Measurements from ENCODE around the gene HIVEP3. TPM values are rescaled to one million over a fixed set of nuclear protein-coding genes. Genes with fewer than 3 reads are reported as not detected.

Gene HIVEP3
- total RNA-seq, 3 donors from 2014 or later, result 4.9 to 6.5 (median 6.1) TPM

DNA sequence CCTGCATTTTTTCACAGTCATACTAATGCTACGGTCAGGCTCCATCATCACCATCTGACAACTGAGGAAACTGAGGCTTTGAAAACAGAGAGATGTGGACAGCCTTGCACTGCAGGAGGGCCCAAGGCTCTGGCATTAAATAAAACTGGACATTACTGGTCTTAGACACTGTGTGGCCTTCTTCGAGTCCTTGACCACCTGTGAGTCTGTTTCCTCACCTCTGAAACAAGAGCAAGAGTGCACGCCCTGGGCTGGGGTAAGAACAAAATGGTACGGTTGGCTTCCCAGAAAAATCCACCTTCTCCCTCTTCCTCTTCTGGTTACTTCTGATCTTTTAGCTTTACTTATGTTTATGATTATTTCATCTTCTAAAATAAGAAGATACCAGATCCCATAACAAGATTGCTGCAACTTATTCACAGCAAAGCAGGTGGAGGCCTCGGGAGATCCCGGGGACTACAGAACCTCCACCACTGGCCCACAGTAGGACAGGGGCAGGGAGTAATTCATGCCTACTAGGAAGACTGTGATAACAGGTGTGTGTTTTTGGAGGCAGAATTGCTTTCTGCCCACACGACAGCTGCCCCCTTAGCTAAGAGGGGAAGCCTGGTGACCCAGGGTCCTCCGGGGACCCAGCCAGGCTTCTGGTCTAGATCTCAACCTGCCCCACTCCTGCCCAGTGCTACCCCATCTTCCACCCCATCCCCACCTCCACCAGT is 277.8 kb downstream of the HIVEP3 start:
- Histone ChIP-seq H3K36me3 (ENCODE audit: low read depth) (no peaks in the 10 kb centered on the region), H3K9me3 (no peaks in the 10 kb centered on the region), H3K4me1 (ENCODE audit: low read depth) (no peaks in the 10 kb centered on the region), H3K4me3 (no peak overlapping the region)
- DNase-seq (no peak), ATAC-seq (no peak)
- intact Hi-C loops (cut with DNase I, micrococcal nuclease), result no loop called here
- TF ChIP-seq, protein P1, sequence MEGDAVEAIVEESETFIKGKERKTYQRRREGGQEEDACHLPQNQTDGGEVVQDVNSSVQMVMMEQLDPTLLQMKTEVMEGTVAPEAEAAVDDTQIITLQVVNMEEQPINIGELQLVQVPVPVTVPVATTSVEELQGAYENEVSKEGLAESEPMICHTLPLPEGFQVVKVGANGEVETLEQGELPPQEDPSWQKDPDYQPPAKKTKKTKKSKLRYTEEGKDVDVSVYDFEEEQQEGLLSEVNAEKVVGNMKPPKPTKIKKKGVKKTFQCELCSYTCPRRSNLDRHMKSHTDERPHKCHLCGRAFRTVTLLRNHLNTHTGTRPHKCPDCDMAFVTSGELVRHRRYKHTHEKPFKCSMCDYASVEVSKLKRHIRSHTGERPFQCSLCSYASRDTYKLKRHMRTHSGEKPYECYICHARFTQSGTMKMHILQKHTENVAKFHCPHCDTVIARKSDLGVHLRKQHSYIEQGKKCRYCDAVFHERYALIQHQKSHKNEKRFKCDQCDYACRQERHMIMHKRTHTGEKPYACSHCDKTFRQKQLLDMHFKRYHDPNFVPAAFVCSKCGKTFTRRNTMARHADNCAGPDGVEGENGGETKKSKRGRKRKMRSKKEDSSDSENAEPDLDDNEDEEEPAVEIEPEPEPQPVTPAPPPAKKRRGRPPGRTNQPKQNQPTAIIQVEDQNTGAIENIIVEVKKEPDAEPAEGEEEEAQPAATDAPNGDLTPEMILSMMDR (IDR thresholded peaks at IDR 0.05), result no peak

DNA sequence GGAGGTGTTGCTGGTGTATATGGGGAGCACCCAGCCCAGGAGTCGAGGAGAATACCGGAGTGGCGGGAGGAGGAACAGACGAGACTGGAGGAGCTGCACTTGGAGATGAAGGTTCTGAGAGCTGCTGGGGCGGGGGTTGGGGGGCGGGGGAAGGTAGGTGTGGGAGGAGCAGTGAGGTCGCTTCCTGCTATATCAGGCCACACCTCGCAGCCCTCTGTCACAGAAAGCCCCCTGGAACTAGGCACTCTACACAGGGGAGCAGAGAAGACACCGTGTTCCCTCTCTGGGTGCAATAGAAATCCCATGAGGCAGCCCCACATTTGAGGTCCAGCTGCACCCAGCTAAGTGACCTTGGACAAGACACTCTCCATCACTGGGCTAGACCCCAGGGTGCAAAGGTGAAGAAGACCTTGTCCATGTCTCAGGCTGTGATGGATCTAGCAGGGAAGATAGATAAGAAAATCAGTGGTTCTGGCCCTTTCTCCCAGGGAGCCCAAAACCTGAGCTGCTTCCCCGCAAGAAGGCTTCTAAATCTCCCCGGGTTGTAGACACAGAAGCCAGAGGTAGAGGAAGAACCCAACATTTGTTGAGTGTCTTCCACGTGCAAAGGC is 278.5 kb downstream of the HIVEP3 start:
- DNase-seq (no peak), ATAC-seq (no peak)
- TF ChIP-seq, protein P1 (IDR thresholded peaks at IDR 0.05), result no peak
- no peaks in the 10 kb centered on the region for H3K4me1 ChIP-seq (ENCODE audit: low read depth)
- no peaks in the 10 kb centered on the region for H3K36me3 ChIP-seq (ENCODE audit: low read depth)
- H3K9me3 ChIP-seq, result no peaks in the 10 kb centered on the region
- H3K4me3 ChIP-seq, result no peak overlapping the region
- intact Hi-C loops (cut with DNase I, micrococcal nuclease), result no loop called here

DNA sequence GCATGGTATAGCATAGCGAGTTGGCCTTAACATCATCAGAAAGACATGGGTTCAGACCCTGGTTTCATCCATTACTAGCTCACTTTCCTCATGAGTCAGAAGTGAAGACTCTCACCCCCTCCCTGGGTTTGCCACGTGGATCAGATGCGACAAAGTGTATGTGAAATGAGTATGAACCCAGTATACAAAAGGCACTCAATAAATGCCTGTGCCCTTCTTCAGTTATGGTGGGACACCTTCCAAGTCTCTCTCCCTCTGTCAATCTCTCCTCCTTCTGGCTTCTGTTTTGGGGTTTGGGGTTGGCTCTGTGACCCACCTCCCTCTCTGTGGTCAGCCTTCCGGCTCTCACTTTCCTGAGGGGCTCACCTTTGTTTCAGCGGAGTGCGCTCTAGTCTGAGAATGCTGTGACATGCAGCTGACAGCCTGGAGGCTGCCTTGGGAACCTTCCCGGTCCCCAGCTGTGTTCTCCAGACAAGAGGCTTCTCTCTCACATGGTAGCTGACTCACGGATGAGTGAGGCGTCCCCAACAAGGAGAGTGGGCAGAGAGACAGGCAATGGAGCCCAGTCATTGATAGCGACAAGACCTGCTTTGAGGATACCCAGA is 279.3 kb downstream of the HIVEP3 start:
- ATAC-seq (peak; percentile 36), DNase-seq (peak in 1 of 3 donors; percentile 17)
- TF ChIP-seq, protein P1 (IDR thresholded peaks at IDR 0.05), result no peak
- no peaks in the 10 kb centered on the region for H3K4me1 ChIP-seq (ENCODE audit: low read depth)
- H3K4me3 ChIP-seq, result no peak overlapping the region
- intact Hi-C loops (cut with DNase I, micrococcal nuclease), result no loop called here
- H3K36me3 ChIP-seq (ENCODE audit: low read depth), result no peaks in the 10 kb centered on the region
- H3K9me3 ChIP-seq, result no peaks in the 10 kb centered on the region

DNA sequence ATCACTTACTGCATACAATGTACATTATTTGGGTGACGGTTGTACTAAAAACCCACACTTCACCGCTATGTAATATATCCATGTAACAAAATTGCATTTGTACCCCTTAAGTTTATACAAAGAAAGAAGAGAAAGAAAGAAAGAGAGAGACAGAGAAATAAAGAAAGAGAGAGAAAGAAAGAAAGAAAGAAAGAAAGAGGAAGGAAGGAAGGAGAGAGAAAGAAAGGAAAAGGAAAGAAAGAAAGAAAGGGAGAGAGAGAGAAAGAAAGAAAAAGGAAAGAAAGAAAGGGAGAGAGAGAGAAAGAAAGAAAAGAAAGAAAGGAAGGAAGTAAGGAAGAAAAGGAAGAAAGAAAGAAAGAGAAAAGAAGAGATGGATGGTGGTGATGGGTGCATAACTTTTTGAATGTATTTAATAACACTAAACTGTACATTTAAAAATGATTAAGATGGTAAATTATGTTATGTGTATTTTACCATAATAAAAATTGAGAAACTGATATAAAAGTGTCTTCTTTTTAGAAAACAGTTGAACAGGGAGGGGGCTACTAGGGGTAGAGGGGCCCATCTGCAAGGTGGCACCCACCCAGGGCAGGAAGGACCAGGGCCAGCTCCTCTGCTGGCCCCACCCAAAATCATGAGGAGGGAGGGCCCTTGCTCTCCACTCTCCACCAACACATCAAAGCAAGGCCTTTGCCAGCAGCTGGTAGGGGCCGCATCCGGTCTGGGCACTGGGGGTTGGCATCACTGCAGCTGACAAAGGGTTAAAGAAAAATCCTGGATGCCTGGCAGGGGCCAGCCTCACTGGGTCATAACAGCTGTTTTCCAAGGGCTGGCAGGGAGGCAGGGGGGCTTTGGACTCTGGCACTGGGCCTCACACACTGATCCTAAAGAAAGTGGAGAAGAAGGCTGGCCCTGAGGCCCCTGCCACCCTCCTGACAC is 280.4 kb downstream of the HIVEP3 start:
- DNase-seq (no peak), ATAC-seq (no peak)
- no peaks in the 10 kb centered on the region for H3K9me3 ChIP-seq
- no peaks in the 10 kb centered on the region for H3K4me1 ChIP-seq (ENCODE audit: low read depth)
- intact Hi-C loops (cut with DNase I, micrococcal nuclease), result no loop called here
- H3K36me3 ChIP-seq (ENCODE audit: low read depth), result no peaks in the 10 kb centered on the region
- TF ChIP-seq, protein P1 (IDR thresholded peaks at IDR 0.05), result no peak
- no peak overlapping the region for H3K4me3 ChIP-seq

DNA sequence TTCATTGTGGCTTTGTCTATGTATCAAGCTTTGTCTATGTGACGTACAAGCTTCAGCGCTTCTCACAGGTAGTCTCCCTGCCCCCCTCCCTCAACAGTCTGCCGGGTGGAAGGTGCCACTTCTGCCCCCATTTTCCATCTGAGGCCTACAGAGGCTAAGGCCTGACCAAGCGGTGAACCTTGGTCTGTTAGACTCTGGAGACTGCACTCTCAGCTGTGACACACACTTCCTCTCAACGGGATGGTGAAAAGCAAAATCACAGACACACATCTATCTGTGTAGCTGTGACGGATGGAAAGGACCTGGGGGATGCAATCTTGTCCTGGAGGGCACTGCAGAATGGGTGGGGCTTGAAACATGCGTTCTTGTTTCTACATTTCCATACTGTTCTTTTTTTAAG is 281.4 kb downstream of the HIVEP3 start:
- no peak for ATAC-seq
- no peaks in the 10 kb centered on the region for H3K9me3 ChIP-seq
- TF ChIP-seq, protein P1 (IDR thresholded peaks at IDR 0.05), result no peak
- no peak overlapping the region for H3K4me3 ChIP-seq
- H3K36me3 ChIP-seq (ENCODE audit: low read depth), result no peaks in the 10 kb centered on the region
- no peak for DNase-seq
- intact Hi-C loops (cut with DNase I, micrococcal nuclease), result no loop called here
- no peaks in the 10 kb centered on the region for H3K4me1 ChIP-seq (ENCODE audit: low read depth)

All from mucosa of descending colon (tissue), 3 donors.